Measurements from ENCODE around the gene GANAB. TPM values are rescaled to one million over a fixed set of nuclear protein-coding genes. Genes with fewer than 3 reads are reported as not detected.
"Not testable (repeated sequence)": the region's sequence is repeated elsewhere in the genome, so short reads cannot be mapped to it uniquely, and the experiment has no call there.

Gene GANAB
- total RNA-seq, 1 donor from 2014 or later, result 359 TPM

GRCh38 chr11:62621567-62622470 is 24.6 kb downstream of the GANAB start, which contains the start of gene B3GAT3:
TSS of gene B3GAT3 (minus strand) at chr11:62621986. CDS start at chr11:62621947, 39 bp downstream.
- no peaks in the 10 kb centered on the region for H3K27me3 Mint-ChIP-seq (ENCODE audit: low read depth)
- H3K36me3 Mint-ChIP-seq (ENCODE audit: low read depth), result peaks cover 20% of the 10 kb centered on the region
- H3K9me3 Mint-ChIP-seq (ENCODE audit: low read depth), result no peaks in the 10 kb centered on the region
- peak within 1 kb of the TSS; percentile 89 for H3K4me3 Mint-ChIP-seq (ENCODE audit: unreplicated experiment)
- peak; percentile 99 for DNase-seq (ENCODE audit: low spot score)
- H3K27ac Mint-ChIP-seq (ENCODE audit: unreplicated experiment), result peak within 1 kb of the TSS; percentile 96
- peaks cover 20% of the 10 kb centered on the region for H3K4me1 Mint-ChIP-seq (ENCODE audit: low read depth)
- TF ChIP-seq CTCF (IDR thresholded peaks at IDR 0.05), result peak; percentile 30

- H3K9me3 Mint-ChIP-seq (ENCODE audit: low read depth), result no peaks in the 10 kb centered on the region
- peaks cover 16% of the 10 kb centered on the region for H3K36me3 Mint-ChIP-seq (ENCODE audit: low read depth)
- peak overlapping the region; percentile 89 for H3K4me3 Mint-ChIP-seq (ENCODE audit: unreplicated experiment)
- no peaks in the 10 kb centered on the region for H3K27me3 Mint-ChIP-seq (ENCODE audit: low read depth)
- DNase-seq (ENCODE audit: low spot score), result no peak
- no peak for TF ChIP-seq CTCF (IDR thresholded peaks at IDR 0.05)
- H3K4me1 Mint-ChIP-seq (ENCODE audit: low read depth), result peaks cover 20% of the 10 kb centered on the region
- peak overlapping the region; percentile 91 for H3K27ac Mint-ChIP-seq (ENCODE audit: unreplicated experiment)
Measured at GRCh38 chr11:62621027-62621566, 25.3 kb downstream of the GANAB start.

GRCh38 chr11:62616957-62617356 is 29.5 kb downstream of the GANAB start:
- H3K4me3 Mint-ChIP-seq (ENCODE audit: unreplicated experiment); DNase-seq (ENCODE audit: low spot score); H3K27ac Mint-ChIP-seq (ENCODE audit: unreplicated experiment); H3K27me3 Mint-ChIP-seq (ENCODE audit: low read depth); H3K36me3 Mint-ChIP-seq (ENCODE audit: low read depth); H3K9me3 Mint-ChIP-seq (ENCODE audit: low read depth): not testable (repeated sequence)
- H3K4me1 Mint-ChIP-seq (ENCODE audit: low read depth), result peaks cover 16% of the 10 kb centered on the region

GRCh38 chr11:62615521-62615920 is 30.9 kb downstream of the GANAB start:
- no peak for DNase-seq (ENCODE audit: low spot score)
- Mint-ChIP-seq H3K4me1 (ENCODE audit: low read depth) (peaks cover 18% of the 10 kb centered on the region), H3K27me3 (ENCODE audit: low read depth) (no peaks in the 10 kb centered on the region), H3K4me3 (ENCODE audit: unreplicated experiment) (no peak overlapping the region), H3K36me3 (ENCODE audit: low read depth) (peaks cover 5% of the 10 kb centered on the region), H3K27ac (ENCODE audit: unreplicated experiment) (no peak overlapping the region), H3K9me3 (ENCODE audit: low read depth) (no peaks in the 10 kb centered on the region)
- no peak for TF ChIP-seq CTCF (IDR thresholded peaks at IDR 0.05)

- Mint-ChIP-seq H3K27ac (ENCODE audit: unreplicated experiment) (peak overlapping the region; percentile 74), H3K27me3 (ENCODE audit: low read depth) (no peaks in the 10 kb centered on the region), H3K4me1 (ENCODE audit: low read depth) (peaks cover 17% of the 10 kb centered on the region), H3K4me3 (ENCODE audit: unreplicated experiment) (no peak overlapping the region), H3K36me3 (ENCODE audit: low read depth) (peaks cover 5% of the 10 kb centered on the region), H3K9me3 (ENCODE audit: low read depth) (no peaks in the 10 kb centered on the region)
- no peak for TF ChIP-seq CTCF (IDR thresholded peaks at IDR 0.05)
- DNase-seq (ENCODE audit: low spot score), result no peak
Measured at GRCh38 chr11:62614275-62614674, 32.1 kb downstream of the GANAB start.
